Mononuclear cell (primary cell): Measurements from ENCODE around the gene STAC. TPM values are rescaled to one million over a fixed set of nuclear protein-coding genes. Genes with fewer than 3 reads are reported as not detected.
"Not testable (repeated sequence)": the region's sequence is repeated elsewhere in the genome, so short reads cannot be mapped to it uniquely, and the experiment has no call there.

Experiments
- H3K27me3 ChIP-seq: 2 replicates; pipeline ENCODE4 v1.6.0; 2011; ENCODE audit warnings: low read length, control low read depth; ENCODE audit not compliant: insufficient read depth
- H3K4me1 ChIP-seq: 2 replicates; pipeline ENCODE4 v1.5.1; 2011; ENCODE audit warnings: mild to moderate bottlenecking, low read length, control low read depth; ENCODE audit not compliant: insufficient read depth
- H3K4me3 ChIP-seq: 2 replicates; pipeline ENCODE4 v1.5.1; 2011; ENCODE audit warnings: mild to moderate bottlenecking, low read length, moderate library complexity
- H3K9me3 ChIP-seq: 2 replicates; pipeline ENCODE4 v1.5.1; 2011; ENCODE audit warnings: low read depth, mild to moderate bottlenecking, control low read depth, low read length
- total RNA-seq: library from RNA; depleted of rRNA; stranded (reverse); fragments of >200 nt; gene quantifications from one replicate; pipeline ENCODE4 v1.2.3, GENCODE V29; 2012

Gene STAC
- total RNA-seq, 1 donor = under 0.01 TPM

DNA sequence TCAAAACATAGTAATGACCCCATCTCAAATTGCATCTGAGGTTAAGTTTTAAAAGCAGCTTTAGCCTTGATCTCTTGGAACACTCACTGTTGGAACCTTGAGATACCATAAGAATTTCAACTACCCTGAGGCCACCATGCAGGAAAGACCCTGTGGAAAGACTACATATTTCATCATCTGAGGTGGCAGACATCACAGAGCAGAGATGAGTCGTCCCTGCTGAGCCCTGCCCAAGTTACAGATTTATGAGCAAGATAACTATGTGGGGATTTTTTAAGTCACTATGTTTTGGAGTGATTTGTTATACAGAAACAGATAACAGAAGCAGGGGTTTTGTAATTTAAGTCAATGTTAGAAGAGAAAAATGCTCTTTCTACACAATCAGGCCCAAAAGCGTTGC lies 168.4 kb downstream of the STAC start:
- Histone ChIP-seq H3K4me3 (no peak overlapping the region), H3K27me3 (no peaks in the 10 kb centered on the region), H3K4me1 (no peaks in the 10 kb centered on the region), H3K9me3 (no peaks in the 10 kb centered on the region)

DNA sequence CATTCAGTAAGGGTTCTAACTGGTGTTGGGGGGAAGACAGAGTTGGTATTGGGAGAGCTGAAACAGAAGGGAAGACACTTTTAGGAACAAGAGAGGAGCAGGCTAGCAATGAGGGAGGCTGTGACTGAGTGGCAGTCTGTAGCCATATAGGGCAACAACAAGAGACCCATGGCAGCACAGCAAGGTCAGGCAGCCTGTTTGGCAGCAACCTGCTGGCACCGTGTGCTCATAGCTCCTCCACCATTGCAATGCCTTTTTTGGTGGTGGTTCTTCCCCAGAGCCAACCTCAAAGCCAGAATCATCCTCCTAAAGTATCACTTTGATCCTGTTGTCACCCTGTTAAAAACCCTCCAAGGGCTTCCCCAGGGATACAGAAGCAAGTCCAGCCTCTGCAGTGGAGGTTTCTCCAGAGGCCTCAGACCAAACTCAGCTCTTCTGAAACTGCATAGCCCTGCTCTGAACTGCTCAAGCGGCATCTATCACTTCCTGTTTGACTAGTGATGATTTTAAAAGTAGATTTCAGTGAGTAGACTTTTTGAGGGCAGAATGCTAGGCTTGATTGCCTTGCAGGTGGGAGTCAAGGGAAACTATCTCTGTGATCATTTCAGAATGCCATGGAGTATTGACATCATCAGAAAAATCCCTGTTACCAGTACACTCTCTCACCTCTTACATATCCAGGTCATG lies 176.9 kb downstream of the STAC start:
- H3K4me1 ChIP-seq = no peaks in the 10 kb centered on the region
- H3K9me3 ChIP-seq = no peaks in the 10 kb centered on the region
- H3K27me3 ChIP-seq = no peaks in the 10 kb centered on the region
- no peak overlapping the region for H3K4me3 ChIP-seq

- H3K4me1 ChIP-seq = no peaks in the 10 kb centered on the region
- H3K27me3 ChIP-seq = no peaks in the 10 kb centered on the region
- H3K9me3 ChIP-seq = no peaks in the 10 kb centered on the region
- no peak overlapping the region for H3K4me3 ChIP-seq
Measured at GRCh38 chr3:36557708-36558421, 177.6 kb downstream of the STAC start.

DNA sequence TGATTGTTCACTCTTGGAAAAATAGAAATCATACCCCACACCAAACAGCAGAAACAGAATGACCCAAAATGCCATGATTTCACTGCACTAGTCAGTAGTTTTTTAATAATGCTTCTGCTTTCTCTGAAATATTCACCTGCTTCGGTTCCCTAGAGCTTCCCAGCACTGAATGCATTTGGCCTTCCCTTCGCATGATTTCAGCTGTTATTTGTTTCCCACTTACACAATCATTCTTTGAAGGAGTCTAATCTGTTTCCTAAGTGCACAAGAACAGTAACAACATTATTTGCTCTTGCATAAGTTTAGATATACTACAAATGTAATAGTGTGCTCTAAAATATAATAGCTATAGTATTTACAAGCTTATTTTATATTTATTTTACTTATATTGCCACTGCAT lies 178.7 kb downstream of the STAC start:
- H3K4me1 ChIP-seq = no peaks in the 10 kb centered on the region
- H3K27me3 ChIP-seq = no peaks in the 10 kb centered on the region
- no peak overlapping the region for H3K4me3 ChIP-seq
- no peaks in the 10 kb centered on the region for H3K9me3 ChIP-seq

- H3K9me3 ChIP-seq = no peaks in the 10 kb centered on the region
- no peak overlapping the region for H3K4me3 ChIP-seq
- no peaks in the 10 kb centered on the region for H3K27me3 ChIP-seq
- no peaks in the 10 kb centered on the region for H3K4me1 ChIP-seq
Measured at GRCh38 chr3:36560685-36561084, 180.4 kb downstream of the STAC start.

DNA sequence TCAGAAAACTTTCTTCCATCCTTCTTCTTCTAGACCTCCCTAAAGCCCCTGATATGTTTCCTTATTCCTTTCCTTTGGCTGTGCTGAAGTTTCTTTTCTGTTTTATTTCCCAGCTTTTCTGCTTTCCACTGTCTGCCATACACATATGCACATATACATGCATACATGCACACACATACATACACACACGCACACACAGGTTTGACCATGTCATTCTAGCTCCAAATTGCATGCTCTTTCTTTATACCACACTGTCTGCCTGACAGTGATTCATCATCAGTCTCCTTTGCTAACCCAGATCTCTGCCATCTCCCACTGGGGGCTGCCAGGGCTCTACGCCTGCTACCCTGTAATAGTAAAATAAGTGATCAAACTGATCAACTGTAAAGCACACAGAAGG lies 181.3 kb downstream of the STAC start:
- no peaks in the 10 kb centered on the region for H3K4me1 ChIP-seq
- no peaks in the 10 kb centered on the region for H3K9me3 ChIP-seq
- no peaks in the 10 kb centered on the region for H3K27me3 ChIP-seq
- H3K4me3 ChIP-seq = no peak overlapping the region

- Histone ChIP-seq H3K27me3 (no peaks in the 10 kb centered on the region), H3K4me3 (no peak overlapping the region), H3K9me3 (no peaks in the 10 kb centered on the region), H3K4me1 (no peaks in the 10 kb centered on the region)
Measured at GRCh38 chr3:36562945-36563344, 182.6 kb downstream of the STAC start.

DNA sequence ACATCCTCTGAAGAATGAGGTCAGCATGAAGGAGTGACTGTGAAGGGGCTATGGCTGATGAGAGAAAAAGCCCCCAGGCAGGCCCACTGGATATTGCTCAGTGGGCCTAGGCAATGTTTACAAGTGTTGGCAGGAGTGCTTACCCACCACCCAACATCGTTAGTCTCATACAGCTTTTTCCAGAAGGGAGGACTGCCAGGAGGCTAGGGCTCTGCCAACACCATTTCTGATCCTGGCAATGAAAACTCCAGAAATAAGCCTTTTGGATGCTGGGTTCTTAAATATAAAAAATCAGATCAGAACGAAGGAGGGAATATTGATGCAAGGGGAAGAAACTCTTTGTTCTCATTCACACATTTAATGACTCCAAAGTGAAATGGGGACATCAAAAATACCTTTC lies 194.9 kb downstream of the STAC start:
- Histone ChIP-seq H3K27me3 (no peaks in the 10 kb centered on the region), H3K4me1 (no peaks in the 10 kb centered on the region), H3K9me3 (peaks cover 14% of the 10 kb centered on the region), H3K4me3 (no peak overlapping the region)

DNA sequence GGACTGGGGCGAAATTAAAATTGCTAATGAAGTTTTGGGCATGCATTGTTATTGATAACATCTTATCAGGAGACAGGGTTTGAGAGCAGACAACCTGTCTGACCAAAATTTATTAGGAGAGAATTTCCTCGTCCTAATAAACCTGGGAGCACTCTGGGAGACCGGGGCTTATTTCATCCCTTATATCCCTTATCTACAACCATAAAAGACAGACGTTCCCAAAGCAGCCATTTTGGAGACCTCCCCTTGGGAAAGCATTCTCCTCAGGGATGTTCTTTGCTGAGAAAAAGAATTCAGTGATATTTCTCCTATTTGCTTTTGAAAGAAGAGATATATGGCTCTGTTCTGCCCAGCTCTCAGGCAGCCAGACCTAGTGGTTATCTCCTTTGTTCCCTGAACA lies 198.1 kb downstream of the STAC start:
- not testable (repeated sequence) for H3K4me1 ChIP-seq, H3K27me3 ChIP-seq
- H3K9me3 ChIP-seq = peaks cover 14% of the 10 kb centered on the region

DNA sequence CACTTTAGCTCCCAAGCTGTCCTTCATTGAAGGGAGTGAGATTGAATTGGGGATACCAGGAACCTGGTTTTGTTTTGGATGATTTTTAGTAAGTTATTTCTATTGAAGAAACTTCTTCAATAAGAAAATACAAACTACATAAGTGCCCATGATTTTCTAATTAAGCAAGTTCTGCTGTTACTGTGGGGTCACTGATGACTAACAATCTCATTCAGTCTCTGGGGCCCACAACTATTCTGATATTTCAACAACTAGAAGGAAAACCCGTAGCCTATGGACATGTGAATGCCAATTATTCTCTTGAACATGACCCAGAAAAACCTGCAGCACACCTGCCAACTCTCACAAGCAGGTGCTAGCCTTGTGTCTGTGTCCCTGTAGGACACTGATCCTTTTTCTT lies 199.4 kb downstream of the STAC start:
- Histone ChIP-seq H3K4me3 (no peak overlapping the region), H3K27me3 (no peaks in the 10 kb centered on the region), H3K4me1 (no peaks in the 10 kb centered on the region), H3K9me3 (peaks cover 14% of the 10 kb centered on the region)

More for the DNA sequence above, 198.1 kb downstream of the STAC start:
- H3K4me3 ChIP-seq = not testable (repeated sequence)

DNA sequence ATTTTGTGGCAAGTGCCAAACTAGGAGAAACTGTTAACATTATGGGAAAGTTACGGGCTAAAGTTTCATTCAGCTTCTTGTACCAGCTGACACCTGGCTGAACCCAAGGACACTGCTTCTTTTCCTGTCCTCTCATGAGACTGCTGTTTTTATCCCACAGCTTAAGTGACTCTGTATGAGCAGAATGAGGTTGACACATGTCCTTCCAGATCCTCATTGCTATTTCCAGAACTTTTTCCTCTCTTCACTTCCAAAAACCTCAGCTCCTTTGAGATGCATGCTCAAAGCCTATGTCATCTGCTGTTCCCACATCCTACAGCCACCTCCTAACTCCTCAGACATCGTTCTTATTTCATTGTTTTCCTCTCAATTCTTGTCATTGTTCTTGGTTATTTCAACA lies 200.4 kb downstream of the STAC start:
- H3K4me3 ChIP-seq = no peak overlapping the region
- H3K9me3 ChIP-seq = peaks cover 11% of the 10 kb centered on the region
- no peaks in the 10 kb centered on the region for H3K4me1 ChIP-seq
- H3K27me3 ChIP-seq = no peaks in the 10 kb centered on the region

DNA sequence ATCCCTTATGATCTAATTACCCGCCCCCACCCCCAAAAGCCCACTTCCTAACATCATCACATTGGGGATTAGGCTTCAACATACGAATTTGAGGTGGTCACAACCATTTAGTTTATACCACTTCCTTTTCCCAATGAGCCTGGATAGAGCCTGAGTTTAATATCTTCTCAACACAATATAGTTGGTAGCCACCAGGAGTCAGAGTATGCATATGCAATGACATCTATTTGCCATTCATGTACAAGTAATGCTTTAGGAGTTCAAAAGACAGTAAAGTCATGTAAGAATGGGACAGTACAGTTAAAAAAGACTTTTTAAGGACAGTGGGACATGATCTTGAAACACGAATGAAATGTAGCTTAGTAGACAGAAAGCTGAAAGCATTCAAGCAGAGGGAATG lies 211.7 kb downstream of the STAC start:
- H3K4me3 ChIP-seq = no peak overlapping the region
- no peaks in the 10 kb centered on the region for H3K27me3 ChIP-seq
- H3K4me1 ChIP-seq = no peaks in the 10 kb centered on the region
- no peaks in the 10 kb centered on the region for H3K9me3 ChIP-seq

GRCh38 chr3:36595511-36595910 lies 215.2 kb downstream of the STAC start:
- H3K9me3 ChIP-seq = no peaks in the 10 kb centered on the region
- no peak overlapping the region for H3K4me3 ChIP-seq
- no peaks in the 10 kb centered on the region for H3K4me1 ChIP-seq
- H3K27me3 ChIP-seq = no peaks in the 10 kb centered on the region

- Histone ChIP-seq H3K9me3 (no peaks in the 10 kb centered on the region), H3K4me1 (no peaks in the 10 kb centered on the region), H3K4me3 (no peak overlapping the region), H3K27me3 (no peaks in the 10 kb centered on the region)
Measured at GRCh38 chr3:36596419-36596818, 216.1 kb downstream of the STAC start.

DNA sequence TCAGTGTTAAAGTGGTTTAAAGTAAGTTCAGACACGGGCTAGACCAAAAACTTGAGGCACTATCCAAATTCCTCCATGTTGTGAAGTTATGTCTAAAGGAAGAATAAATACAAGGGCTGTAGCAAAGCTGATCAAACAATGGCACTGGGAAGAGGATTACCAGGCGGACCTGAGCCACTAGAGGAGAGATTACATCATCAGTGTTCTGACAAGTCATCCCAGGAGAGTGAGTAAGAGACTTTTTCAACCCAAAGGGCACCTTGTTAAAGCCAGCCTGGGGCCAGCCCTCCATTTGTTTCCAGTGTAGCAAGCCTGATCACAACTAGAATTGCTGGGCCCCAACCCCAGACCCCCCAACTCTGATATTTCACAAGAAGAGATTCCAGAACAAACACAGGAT lies 217.1 kb downstream of the STAC start:
- Histone ChIP-seq H3K27me3 (no peaks in the 10 kb centered on the region), H3K9me3 (no peaks in the 10 kb centered on the region), H3K4me3 (no peak overlapping the region), H3K4me1 (no peaks in the 10 kb centered on the region)
